B cell (primary cell): Measurements from ENCODE around the gene ADAR. TPM values are rescaled to one million over a fixed set of nuclear protein-coding genes. Genes with fewer than 3 reads are reported as not detected.

Source experiments
- ATAC-seq: fragments of 200-7000 bp; cut with Tn5 transposase; one replicate; pipeline ENCODE4 v1.10.0; 2021; ENCODE audit warnings: low read depth, mild to moderate bottlenecking, moderate number of reproducible peaks, moderate library complexity
- CTCF ChIA-PET: fragments of 350-600 bp; sonication (Branson Sonifier 250); formaldehyde crosslinking; loops from one replicate; lab custom pipeline; 2021; ENCODE audit warnings: antibody characterized with exemption, inconsistent platforms; lab: Charles Lee
- POLR2A ChIA-PET: fragments of 350-600 bp; sonication (Branson Sonifier 250); formaldehyde crosslinking; loops from one replicate; lab custom pipeline; 2021; ENCODE audit warnings: antibody characterized with exemption; lab: Charles Lee
- DNase-seq: peaks from one replicate; pipeline ENCODE4 v3.0.0; 2013
- H2AFZ ChIP-seq: 2 replicates; pipeline ENCODE4 v1.6.1; 2012; ENCODE audit warnings: mild to moderate bottlenecking, low read depth, low read length; ENCODE audit not compliant: insufficient read depth, poor library complexity, severe bottlenecking
- H3K27ac ChIP-seq, 2 donors: 1 replicate in 1 of 2; 2 replicates in 1 of 2; pipeline ENCODE4 v1.5.1; 2012 to 2013; ENCODE audit warnings: low read length in 2 of 2, mild to moderate bottlenecking in 2 of 2, moderate library complexity in 1 of 2
- H3K27me3 ChIP-seq, 4 experiments: fragments of 200-600 bp in 1 of 4; sonication (generic) in 1 of 4; replicated peaks in 1 of 4; 1 replicate in 2 of 4; 2 replicates in 2 of 4; pipeline versions ENCODE4 v1.6.1 to v1.7.0; 2013 to 2016; ENCODE audit warnings: low read length in 3 of 4, mild to moderate bottlenecking in 2 of 4, mixed read lengths in 1 of 4, moderate library complexity in 1 of 4; ENCODE audit not compliant: insufficient read depth in 4 of 4, control insufficient read depth in 3 of 4; ENCODE audit errors: control extremely low read depth in 1 of 4
- H3K36me3 ChIP-seq, 2 experiments: replicated peaks in 1 of 2; 1 replicate in 1 of 2; 2 replicates in 1 of 2; pipeline versions ENCODE4 v1.6.1 to v1.7.1; 2013; ENCODE audit warnings: low read length in 1 of 2; ENCODE audit not compliant: insufficient read depth in 2 of 2, control insufficient read depth in 1 of 2; ENCODE audit errors: control extremely low read depth in 1 of 2, extremely low read depth in 1 of 2
- H3K4me1 ChIP-seq, 2 donors: fragments of 200-600 bp in 1 of 2; sonication (generic) in 1 of 2; 1 replicate in 1 of 2; 2 replicates in 1 of 2; pipeline versions ENCODE4 v1.5.1 to v1.6.1; 2013 to 2017; ENCODE audit warnings: low read length in 2 of 2; ENCODE audit not compliant: control insufficient read depth in 2 of 2, insufficient read depth in 2 of 2
- H3K4me2 ChIP-seq: replicated peaks from 2 replicates; pipeline ENCODE3; 2012; ENCODE audit warnings: mild to moderate bottlenecking, low read depth, low read length; ENCODE audit not compliant: poor library complexity, severe bottlenecking
- H3K4me3 ChIP-seq, 5 experiments: fragments of 200-600 bp in 1 of 5; sonication (generic) in 1 of 5; 1 replicate in 3 of 5; 2 replicates in 2 of 5; pipeline versions ENCODE4 v1.5.1 to v1.7.0; 2011 to 2016; ENCODE audit warnings: low read length in 4 of 5, mild to moderate bottlenecking in 4 of 5, low read depth in 2 of 5, control low read depth in 1 of 5, moderate library complexity in 1 of 5; ENCODE audit not compliant: insufficient read depth in 1 of 5; ENCODE audit errors: control extremely low read depth in 1 of 5, extremely low read depth in 1 of 5
- H3K79me2 ChIP-seq: fragments of 200-600 bp; sonication (generic); one replicate; pipeline ENCODE4 v1.6.0; 2016; ENCODE audit warnings: low read length; ENCODE audit not compliant: control insufficient read depth, insufficient read depth
- H3K9ac ChIP-seq: fragments of 200-600 bp; sonication (generic); 2 replicates; pipeline ENCODE4 v1.6.1; 2017; ENCODE audit warnings: mild to moderate bottlenecking, low read length, moderate library complexity
- H3K9me3 ChIP-seq, 3 donors: one replicate each; pipeline versions ENCODE4 v1.6.1 to v1.7.1; 2013; ENCODE audit warnings: low read length in 2 of 3; ENCODE audit not compliant: control insufficient read depth in 2 of 3, insufficient read depth in 1 of 3; ENCODE audit errors: control extremely low read depth in 1 of 3
- H4K20me1 ChIP-seq: 2 replicates; pipeline ENCODE4 v1.6.0; 2012; ENCODE audit warnings: mild to moderate bottlenecking, low read length; ENCODE audit not compliant: insufficient read depth, control insufficient read depth, poor library complexity, severe bottlenecking
- H3K27ac Mint-ChIP-seq: one replicate; pipeline ENCODE4 v1.8.0; 2021; ENCODE audit warnings: mixed read lengths
- H3K27me3 Mint-ChIP-seq: one replicate; pipeline ENCODE4 v1.8.0; 2021; ENCODE audit warnings: mixed read lengths
- H3K4me1 Mint-ChIP-seq: one replicate; pipeline ENCODE4 v1.8.0; 2021; ENCODE audit warnings: mixed read lengths
- H3K4me3 Mint-ChIP-seq: one replicate; pipeline ENCODE4 v1.8.0; 2021; ENCODE audit warnings: mixed read lengths
- H3K9me3 Mint-ChIP-seq: one replicate; pipeline ENCODE4 v1.8.0; 2022; ENCODE audit warnings: mixed read lengths; ENCODE audit not compliant: insufficient read depth
- EZH2 ChIP-seq: IDR thresholded peaks from 2 replicates; pipeline ENCODE4 v1.6.1; 2012; ENCODE audit warnings: borderline replicate concordance, low read depth, mild to moderate bottlenecking, moderate library complexity, low read length; ENCODE audit not compliant: insufficient read depth, poor library complexity, severe bottlenecking
- WGBS: methylation state at CpG from one replicate; pipeline ENCODE4 v1.1.5; 2013; ENCODE audit warnings: missing lambda C conversion rate; ENCODE audit not compliant: insufficient coverage; 5-methylcytosine and 5-hydroxymethylcytosine counted together
- intact Hi-C: fragments of 100-400 bp; cut with micrococcal nuclease; formaldehyde crosslinking; loops from one replicate; pipeline ENCODE4 v1.10.0; 2022
- polyA plus RNA-seq: library from polyadenylated mRNA; depleted of rRNA; stranded (reverse); fragments of >200 nt; gene quantifications from 2 replicates; pipeline ENCODE4 v1.2.3, GENCODE V29; 2012
- total RNA-seq, 2 donors: library from RNA; stranded (reverse); fragments of 120-200 nt in 1 of 2; gene quantifications; 1 replicate in 1 of 2; 2 replicates in 1 of 2; pipeline versions ENCODE4 v1.2.3 to v1.2.4, GENCODE V29; 2013 to 2022
- TF ChIP-seq, protein P1 (sequence below): fragments of 200-600 bp; IDR thresholded peaks from one replicate; pipeline ENCODE4 v1.8.0; 2022; ENCODE audit warnings: antibody characterized with exemption, mild to moderate bottlenecking

ADAR gene
- total and polyA plus RNA-seq, 2 donors (not counting 1 experiment from before 2014, with no cell fraction given) = 64.9 to 241 TPM

GRCh38 chr1:154603317-154603716 lies 4.7 kb downstream of the ADAR start:
- Mint-ChIP-seq H3K4me3 (no peak overlapping the region), H3K4me1 (peaks cover 53% of the 10 kb centered on the region), H3K27ac (no peak overlapping the region), H3K27me3 (no peaks in the 10 kb centered on the region), H3K9me3 (no peaks in the 10 kb centered on the region)
- peaks cover 36 to 42% of the 10 kb centered on the region in 2 donors for H3K4me1 ChIP-seq
- H2AFZ ChIP-seq = no peak overlapping the region
- TF ChIP-seq, protein P1, sequence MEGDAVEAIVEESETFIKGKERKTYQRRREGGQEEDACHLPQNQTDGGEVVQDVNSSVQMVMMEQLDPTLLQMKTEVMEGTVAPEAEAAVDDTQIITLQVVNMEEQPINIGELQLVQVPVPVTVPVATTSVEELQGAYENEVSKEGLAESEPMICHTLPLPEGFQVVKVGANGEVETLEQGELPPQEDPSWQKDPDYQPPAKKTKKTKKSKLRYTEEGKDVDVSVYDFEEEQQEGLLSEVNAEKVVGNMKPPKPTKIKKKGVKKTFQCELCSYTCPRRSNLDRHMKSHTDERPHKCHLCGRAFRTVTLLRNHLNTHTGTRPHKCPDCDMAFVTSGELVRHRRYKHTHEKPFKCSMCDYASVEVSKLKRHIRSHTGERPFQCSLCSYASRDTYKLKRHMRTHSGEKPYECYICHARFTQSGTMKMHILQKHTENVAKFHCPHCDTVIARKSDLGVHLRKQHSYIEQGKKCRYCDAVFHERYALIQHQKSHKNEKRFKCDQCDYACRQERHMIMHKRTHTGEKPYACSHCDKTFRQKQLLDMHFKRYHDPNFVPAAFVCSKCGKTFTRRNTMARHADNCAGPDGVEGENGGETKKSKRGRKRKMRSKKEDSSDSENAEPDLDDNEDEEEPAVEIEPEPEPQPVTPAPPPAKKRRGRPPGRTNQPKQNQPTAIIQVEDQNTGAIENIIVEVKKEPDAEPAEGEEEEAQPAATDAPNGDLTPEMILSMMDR = no peak
- TF ChIP-seq EZH2 = no peak
- 51% methylated on average over 2 of the region's 2 CpGs for WGBS
- POLR2A ChIA-PET = no interaction called here
- H3K4me2 ChIP-seq = no peak overlapping the region
- H3K79me2 ChIP-seq = peaks cover 88% of the 10 kb centered on the region
- H4K20me1 ChIP-seq = peaks cover 72% of the 10 kb centered on the region
- no peaks in the 10 kb centered on the region for H3K9me3 ChIP-seq
- no peak overlapping the region for H3K4me3 ChIP-seq
- H3K9ac ChIP-seq = no peak overlapping the region
- H3K27me3 ChIP-seq = no peaks in the 10 kb centered on the region
- ATAC-seq (no peak), DNase-seq (no peak)
- peaks cover 0 to 59% of the 10 kb centered on the region in 2 experiments for H3K36me3 ChIP-seq
- CTCF ChIA-PET = interaction anchor here (1.4 kb wide), 1 partner anchor 275 kb away, joined by 4 read pairs; no protein-coding TSS in a partner anchor
- H3K27ac ChIP-seq = peak overlapping the region in 1 of 2 donors; percentile 64
- intact Hi-C loops = no loop called here

- ChIA-PET POLR2A (no interaction called here), CTCF (interaction anchor here (1.0 kb wide), 1 partner anchor 21 kb away, joined by 3 read pairs; no protein-coding TSS in a partner anchor)
- H3K27me3 Mint-ChIP-seq = no peaks in the 10 kb centered on the region
- H4K20me1 ChIP-seq = peaks cover 86% of the 10 kb centered on the region
- no peak overlapping the region for H2AFZ ChIP-seq
- H3K4me3 ChIP-seq = no peak overlapping the region
- no peaks in the 10 kb centered on the region for H3K27me3 ChIP-seq
- no peaks in the 10 kb centered on the region for H3K9me3 ChIP-seq
- H3K79me2 ChIP-seq = peaks cover 60% of the 10 kb centered on the region
- no CpG with 5 or more reads among the region's 3 CpGs for WGBS
- H3K9me3 Mint-ChIP-seq = no peaks in the 10 kb centered on the region
- no peak for ATAC-seq
- H3K27ac ChIP-seq = no peak overlapping the region
- TF ChIP-seq, protein P1 = no peak
- no peak for TF ChIP-seq EZH2
- no peak for DNase-seq
- no peak overlapping the region for H3K4me3 Mint-ChIP-seq
- peaks cover 27% of the 10 kb centered on the region for H3K4me1 Mint-ChIP-seq
- peaks cover 12 to 14% of the 10 kb centered on the region in 2 donors for H3K4me1 ChIP-seq
- intact Hi-C loops = no loop called here
- H3K36me3 ChIP-seq = peaks cover 6 to 83% of the 10 kb centered on the region in 2 experiments
- no peak overlapping the region for H3K9ac ChIP-seq
- peak overlapping the region; percentile 10 for H3K27ac Mint-ChIP-seq
- H3K4me2 ChIP-seq = no peak overlapping the region
Measured at GRCh38 chr1:154599658-154600057, 8.3 kb downstream of the ADAR start.
